ENCODE measurements around the gene PRKG1. TPM values are rescaled to one million over a fixed set of nuclear protein-coding genes. Genes with fewer than 3 reads are reported as not detected.

Gene PRKG1
- total RNA-seq, 1 experiment from 2014 or later: 16.5 TPM

GRCh38 chr10:51815723-51816122 is 741.4 kb downstream of the PRKG1 start:
- H3K4me1 Mint-ChIP-seq: peaks cover 15% of the 10 kb centered on the region
- TF ChIP-seq ZNF232 (CRISPR knock-in tag; IDR thresholded peaks at IDR 0.05) (no peak), CDX4 (CRISPR knock-in tag; IDR thresholded peaks at IDR 0.05; ENCODE audit: borderline replicate concordance) (no peak), HMGA2 (CRISPR knock-in tag; IDR thresholded peaks at IDR 0.05) (no peak), ERG (CRISPR knock-in tag; IDR thresholded peaks at IDR 0.05) (no peak), IRF2 (CRISPR knock-in tag; IDR thresholded peaks at IDR 0.05; ENCODE audit: borderline replicate concordance, low read depth) (no peak), ZNF281 (CRISPR knock-in tag; IDR thresholded peaks at IDR 0.05) (no peak), ZNF671 (CRISPR knock-in tag; IDR thresholded peaks at IDR 0.05) (no peak), FOXP4 (CRISPR knock-in tag; IDR thresholded peaks at IDR 0.05) (no peak), CREM (CRISPR knock-in tag; IDR thresholded peaks at IDR 0.05) (no peak), NFATC4 (CRISPR knock-in tag; IDR thresholded peaks at IDR 0.05) (no peak), E2F1 (CRISPR knock-in tag; IDR thresholded peaks at IDR 0.05) (no peak)
- no peak overlapping the region for H3K27ac Mint-ChIP-seq
- no peaks in the 10 kb centered on the region for H3K27me3 Mint-ChIP-seq (ENCODE audit: low read depth)
- no peaks in the 10 kb centered on the region for H3K36me3 Mint-ChIP-seq
- ATAC-seq (peak; percentile 94), DNase-seq (ENCODE audit: low spot score) (no peak)
- no peak overlapping the region for H3K4me3 Mint-ChIP-seq
- CTCF ChIA-PET: no interaction called here
- no peaks in the 10 kb centered on the region for H3K9me3 Mint-ChIP-seq
- POLR2A ChIA-PET: no interaction called here

- 0 out of 2 replicates have a peak, but pooled peaks cover under 1% of the 10 kb centered on the region for H3K4me1 Mint-ChIP-seq
- no peak for TF ChIP-seq ATF6 (CRISPR knock-in tag; IDR thresholded peaks at IDR 0.05)
- no peak for TF ChIP-seq KAT7 (CRISPR knock-in tag; IDR thresholded peaks at IDR 0.05; ENCODE audit: borderline replicate concordance)
- no peak for TF ChIP-seq E2F5 (CRISPR knock-in tag; IDR thresholded peaks at IDR 0.05)
- TF ChIP-seq RELA (CRISPR knock-in tag; IDR thresholded peaks at IDR 0.05; ENCODE audit: borderline replicate concordance): no peak
- no peak for TF ChIP-seq CDX4 (CRISPR knock-in tag; IDR thresholded peaks at IDR 0.05; ENCODE audit: borderline replicate concordance)
- TF ChIP-seq ZMAT4 (CRISPR knock-in tag; IDR thresholded peaks at IDR 0.05): no peak
- no peak for TF ChIP-seq NFE2L1 (CRISPR knock-in tag; IDR thresholded peaks at IDR 0.05)
- no peak overlapping the region for H3K4me3 Mint-ChIP-seq
- POLR2A ChIA-PET: no interaction called here
- ATAC-seq: no peak
- CTCF ChIA-PET: no interaction called here
- DNase-seq (ENCODE audit: low spot score): no peak
- no peak overlapping the region for H3K27ac Mint-ChIP-seq
- 0 out of 2 replicates have a peak, but pooled peaks cover 3% of the 10 kb centered on the region for H3K36me3 Mint-ChIP-seq
- H3K9me3 Mint-ChIP-seq: peaks cover 6% of the 10 kb centered on the region
- no peaks in the 10 kb centered on the region for H3K27me3 Mint-ChIP-seq (ENCODE audit: low read depth)
Measured at GRCh38 chr10:51821045-51821444, 746.8 kb downstream of the PRKG1 start.

Data from WTC11 (cell line).